Measurements from ENCODE around the gene NOTCH3.

Gene NOTCH3

GRCh38 chr19:15200553-15201364, at the start of gene NOTCH3:
Gene NOTCH3 (minus strand): TSS chr19:15200995. CDS start chr19:15200905, 90 bp downstream.
- FAIRE-seq (no peak), DNase-seq (ENCODE audit: extremely low spot score, insufficient read length, low read depth) (no peak)

- DNase-seq (ENCODE audit: extremely low spot score, insufficient read length, low read depth) (no peak), FAIRE-seq (no peak)
These were observed 49.8 kb upstream of the NOTCH3 start for GRCh38 chr19:15250640-15250993.

- FAIRE-seq: no peak
- no peak for DNase-seq (ENCODE audit: extremely low spot score, insufficient read length, low read depth)
These were observed 49.3 kb upstream of the NOTCH3 start for GRCh38 chr19:15249972-15250639.

- DNase-seq (ENCODE audit: extremely low spot score, insufficient read length, low read depth) (no peak), FAIRE-seq (no peak)
These were observed 48.7 kb upstream of the NOTCH3 start for GRCh38 chr19:15249528-15249874.

- FAIRE-seq (no peak), DNase-seq (ENCODE audit: extremely low spot score, insufficient read length, low read depth) (no peak)
These were observed 48.1 kb upstream of the NOTCH3 start for GRCh38 chr19:15248648-15249527.

- DNase-seq (ENCODE audit: extremely low spot score, insufficient read length, low read depth): no peak
- FAIRE-seq: no peak
These were observed 47.3 kb upstream of the NOTCH3 start for GRCh38 chr19:15248106-15248505.

- DNase-seq (ENCODE audit: extremely low spot score, insufficient read length, low read depth): no peak
- no peak for FAIRE-seq
These were observed 46.6 kb upstream of the NOTCH3 start for GRCh38 chr19:15247107-15248014.

- DNase-seq (ENCODE audit: extremely low spot score, insufficient read length, low read depth) (no peak), FAIRE-seq (no peak)
These were observed 45.3 kb upstream of the NOTCH3 start for GRCh38 chr19:15246198-15246481.

GRCh38 chr19:15245370-15246197, 44.8 kb upstream of the NOTCH3 start:
- FAIRE-seq (no peak), DNase-seq (ENCODE audit: extremely low spot score, insufficient read length, low read depth) (no peak)

GRCh38 chr19:15244808-15245207, 44.0 kb upstream of the NOTCH3 start:
- FAIRE-seq (no peak), DNase-seq (ENCODE audit: extremely low spot score, insufficient read length, low read depth) (no peak)

- no peak for FAIRE-seq
- no peak for DNase-seq (ENCODE audit: extremely low spot score, insufficient read length, low read depth)
These were observed 43.5 kb upstream of the NOTCH3 start for GRCh38 chr19:15244106-15244803.

GRCh38 chr19:15243236-15243957, 42.6 kb upstream of the NOTCH3 start:
- DNase-seq (ENCODE audit: extremely low spot score, insufficient read length, low read depth) (no peak), FAIRE-seq (no peak)

GRCh38 chr19:15241259-15241910, 40.6 kb upstream of the NOTCH3 start:
- DNase-seq (ENCODE audit: extremely low spot score, insufficient read length, low read depth) (no peak), FAIRE-seq (no peak)

GRCh38 chr19:15240515-15240914, 39.7 kb upstream of the NOTCH3 start:
- FAIRE-seq: no peak

GRCh38 chr19:15239337-15239949, 38.6 kb upstream of the NOTCH3 start:
- FAIRE-seq: no peak
- DNase-seq (ENCODE audit: extremely low spot score, insufficient read length, low read depth): no peak

More at GRCh38 chr19:15240515-15240914, 39.7 kb upstream of the NOTCH3 start:
- DNase-seq (ENCODE audit: extremely low spot score, insufficient read length, low read depth): no peak

- DNase-seq (ENCODE audit: extremely low spot score, insufficient read length, low read depth) (no peak), FAIRE-seq (no peak)
These were observed 37.9 kb upstream of the NOTCH3 start for GRCh38 chr19:15238639-15239155.

Measured in GM18507 (cell line).